Myometrial cell (primary cell): ENCODE data around the gene MYRFL. TPM values are rescaled to one million over a fixed set of nuclear protein-coding genes. Genes with fewer than 3 reads are reported as not detected.

Experiments used
- total RNA-seq: library from RNA; depleted of rRNA; stranded (reverse); fragments of >200 nt; gene quantifications from 2 replicates; pipeline ENCODE4 v1.2.3, GENCODE V29; 2015

The MYRFL gene
- total RNA-seq = not detected in 2 replicates

GRCh38 chr12:69824966-69825560, at the start of gene MYRFL:
Gene MYRFL, plus strand, starts transcription at chr12:69825227. Its CDS starts 291 bp downstream, at chr12:69825518.

Other genes starting within 250 kb of the MYRFL start
- 205 and 242 TPM in 2 replicates for gene CCT2, start 239.8 kb upstream of the MYRFL start, total RNA-seq
- not detected in 2 replicates for gene LRRC10, start 214.3 kb upstream of the MYRFL start, total RNA-seq
- not detected in 2 replicates for gene BEST3, start 125.9 kb upstream of the MYRFL start, total RNA-seq
- gene RAB3IP, start 86.4 kb upstream of the MYRFL start, total RNA-seq = 2.3 and 5.2 TPM in 2 replicates